Naive thymus-derived CD8-positive, alpha-beta T cell (primary cell): ENCODE results near the gene PIGA. TPM values are rescaled to one million over a fixed set of nuclear protein-coding genes. Genes with fewer than 3 reads are reported as not detected.
A peak's percentile ranks its signal among the peaks of the same experiment; 100 is the strongest.

Experiments
- ATAC-seq, 2 donors: fragments of 150-1000 bp; cut with Tn5 transposase in 1 of 2; sonication (Bioruptor Pico), chemical (Tn5 transposase) in 1 of 2; 1 replicate in 1 of 2; 2 replicates in 1 of 2; pipeline ENCODE4 v1.10.0; 2021; ENCODE audit warnings: mild to moderate bottlenecking in 2 of 2, moderate library complexity in 2 of 2
- POLR2A ChIA-PET: fragments of 350-600 bp; sonication (Branson Sonifier 250); formaldehyde crosslinking; loops from one replicate; lab custom pipeline; 2021; ENCODE audit warnings: antibody characterized with exemption; lab: Charles Lee
- DNase-seq, 10 donors: peaks; one replicate each; pipeline versions ENCODE4 v3.0.0 to v3.0.0-alpha.2; 2020 to 2022
- H3K27ac Mint-ChIP-seq, 10 donors: one replicate each; pipeline ENCODE4 v1.8.0; 2020 to 2022; ENCODE audit warnings: mild to moderate bottlenecking in 10 of 10, mixed read lengths in 10 of 10, moderate library complexity in 4 of 10, inconsistent platforms in 1 of 10
- H3K27me3 Mint-ChIP-seq, 5 donors: one replicate each; pipeline ENCODE4 v1.8.0; 2021 to 2022; ENCODE audit warnings: mixed read lengths in 5 of 5
- H3K36me3 Mint-ChIP-seq, 3 donors: one replicate each; pipeline ENCODE4 v1.8.0; 2020 to 2022; ENCODE audit warnings: mixed read lengths in 3 of 3, mild to moderate bottlenecking in 2 of 3, inconsistent platforms in 1 of 3
- H3K4me1 Mint-ChIP-seq, 4 donors: one replicate each; pipeline ENCODE4 v1.8.0; 2021 to 2022; ENCODE audit warnings: mixed read lengths in 4 of 4
- H3K4me3 Mint-ChIP-seq, 10 donors: one replicate each; pipeline ENCODE4 v1.8.0; 2020 to 2022; ENCODE audit warnings: mild to moderate bottlenecking in 10 of 10, mixed read lengths in 10 of 10, moderate library complexity in 6 of 10, inconsistent platforms in 1 of 10
- H3K9me3 Mint-ChIP-seq, 9 donors: one replicate each; pipeline ENCODE4 v1.8.0; 2020 to 2022; ENCODE audit warnings: mixed read lengths in 9 of 9, mild to moderate bottlenecking in 3 of 9, inconsistent platforms in 1 of 9, moderate library complexity in 1 of 9
- polyA plus RNA-seq, 3 donors: library from polyadenylated mRNA; unstranded; fragments of 300-500 nt; fragmentation: Illumina TruSeq; gene quantifications; one replicate each; pipeline ENCODE4 v1.2.3, GENCODE V29; 2021
- total RNA-seq, 8 experiments: library from RNA in 2 of 8; stranded (reverse) in 2 of 8; gene quantifications; one replicate each; pipeline ENCODE4 v1.2.3 and lab custom pipeline; 2021 to 2026

Gene PIGA
- total and polyA plus RNA-seq, 5 experiments from 2014 or later: 3.6 to 34.2 (median 5.2) TPM

GRCh38 chrX:15269618-15270521, 65.5 kb downstream of the PIGA start, which contains the start of gene ASB9:
Gene ASB9, minus strand, starts transcription at chrX:15270083. Its CDS starts 209 bp downstream, at chrX:15269874.
- POLR2A ChIA-PET: interaction anchor here (0.6 kb wide), 1 partner anchor 118 kb away, joined by 3 read pairs; no protein-coding TSS in a partner anchor
- ATAC-seq: peak; percentile 68 to 82

More at GRCh38 chrX:15269618-15270521, 65.5 kb downstream of the PIGA start, which contains the start of gene ASB9:
- Mint-ChIP-seq H3K4me1 (peaks cover 3 to 12% (median 10%) of the 10 kb centered on the region in 4 donors), H3K27me3 (no peaks in the 10 kb centered on the region), H3K36me3 (no peaks in the 10 kb centered on the region), H3K4me3 (peak within 1 kb of the TSS; percentile 65 to 86 (median 76)), H3K27ac (peak within 1 kb of the TSS; percentile 74 to 94 (median 88)), H3K9me3 (peaks cover 0 to 2% (median 0%) of the 10 kb centered on the region in 9 donors)
- peak in 9 of 10 donors; percentile 3 to 65 (median 24) for DNase-seq

Other genes starting within 250 kb of the PIGA start
- under 1 TPM in 1 of 2 experiments, not detected in 1; 0.33 TPM for gene ASB9, start 65.4 kb downstream of the PIGA start, total RNA-seq
- 1 to 10 TPM in 2 of 3 donors, under 1 TPM in 1; 0.71 to 2.7 (median 1.5) TPM for gene ASB9, start 65.4 kb downstream of the PIGA start, polyA plus RNA-seq
- gene ASB11, start 19.9 kb downstream of the PIGA start, total RNA-seq: not detected
- gene ASB11, start 19.9 kb downstream of the PIGA start, polyA plus RNA-seq: not detected
- gene VEGFD, start 48.9 kb upstream of the PIGA start, total RNA-seq: not detected
- not detected for gene VEGFD, start 48.9 kb upstream of the PIGA start, polyA plus RNA-seq
- under 1 TPM; 0.36 to 0.78 TPM for gene PIR, start 157.8 kb upstream of the PIGA start, total RNA-seq
- not detected for gene PIR, start 157.8 kb upstream of the PIGA start, polyA plus RNA-seq
- gene BMX, start 165.3 kb upstream of the PIGA start, total RNA-seq: not detected
- not detected for gene BMX, start 165.3 kb upstream of the PIGA start, polyA plus RNA-seq